Activated CD8-positive, alpha-beta memory T cell treated with anti-CD3 and anti-CD28 coated beads for 4 hours (primary cell): ENCODE results near the gene NOTCH1.

Experiments used
- DNase-seq, 2 donors: peaks; one replicate each; pipeline ENCODE4 v3.0.0-alpha.2; 2020; ENCODE audit warnings: low read depth in 2 of 2

The NOTCH1 gene

DNA sequence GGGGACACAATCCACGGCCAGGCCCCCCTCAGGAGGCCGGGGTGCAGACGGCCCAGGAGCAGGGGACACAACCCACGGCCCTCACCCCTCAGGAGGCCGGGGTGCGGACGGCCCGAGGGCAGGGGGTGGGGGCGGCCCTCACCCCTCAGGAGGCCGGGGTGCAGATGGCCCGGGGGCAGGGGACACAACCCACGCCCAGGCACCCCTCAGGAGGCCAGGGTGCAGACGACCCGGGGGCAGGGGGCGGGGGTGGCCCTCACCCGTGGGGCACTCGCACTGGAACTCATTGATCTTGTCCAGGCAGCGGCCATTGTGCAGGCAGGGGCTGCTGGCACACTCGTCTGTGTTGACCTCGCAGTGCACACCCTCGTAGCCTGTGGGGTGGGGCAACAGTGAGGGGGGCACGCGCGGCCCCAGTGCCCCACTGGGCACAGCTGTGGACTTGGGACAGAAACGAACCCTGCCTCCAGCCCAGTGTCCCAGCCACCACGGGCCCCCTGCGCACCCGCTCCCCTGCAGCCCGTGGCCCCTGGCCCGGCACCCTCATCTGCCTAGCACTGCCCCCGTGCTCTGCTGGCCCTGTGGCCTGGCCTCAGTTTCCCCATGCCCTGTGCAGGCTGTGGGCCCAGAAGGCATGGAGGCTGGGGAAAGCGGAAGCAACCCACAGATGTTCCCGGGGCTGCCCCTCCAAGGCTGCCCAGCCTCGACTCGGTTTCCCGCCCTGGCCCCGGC lies 28.7 kb downstream of the NOTCH1 start:
- no peak for DNase-seq

GRCh38 chr9:136516191-136516654 lies 29.6 kb downstream of the NOTCH1 start:
- no peak for DNase-seq

- DNase-seq, result no peak
These were observed 30.6 kb downstream of the NOTCH1 start for GRCh38 chr9:136515276-136515675.

DNA sequence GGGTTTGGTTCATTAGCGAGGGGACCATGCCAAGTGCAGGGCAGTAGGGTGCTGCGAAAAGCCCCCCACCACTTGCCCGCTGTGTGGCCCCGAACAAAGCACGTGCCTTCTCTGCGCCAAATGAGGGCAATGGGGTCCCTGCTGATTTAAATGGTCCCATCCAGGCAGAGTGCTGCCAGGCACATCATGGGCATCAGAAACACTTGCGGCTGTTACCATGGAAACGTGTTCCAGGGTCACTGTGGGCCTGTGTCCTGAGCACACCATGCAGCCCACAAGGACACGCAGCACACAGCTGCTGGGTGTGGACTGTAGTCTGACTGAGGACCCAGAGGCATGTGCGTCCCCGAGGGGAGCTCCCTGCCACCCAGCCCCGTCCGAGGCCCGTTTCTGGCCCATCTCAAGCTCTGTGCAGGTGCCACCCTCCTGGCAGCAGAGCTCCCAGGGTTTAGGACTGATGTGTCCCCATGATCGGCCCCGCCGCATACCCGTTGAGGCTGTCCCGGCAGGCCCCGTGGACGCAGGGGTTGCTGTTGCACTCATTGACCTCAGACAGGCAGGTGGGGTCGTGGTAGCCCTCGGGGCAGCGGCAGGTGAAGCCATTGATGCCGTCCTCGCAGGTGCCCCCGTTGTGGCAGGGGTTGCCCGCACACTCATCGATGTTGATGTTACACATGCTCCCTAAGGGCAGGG lies 31.7 kb downstream of the NOTCH1 start:
- DNase-seq, result no peak

GRCh38 chr9:136513191-136513590 lies 32.7 kb downstream of the NOTCH1 start:
- no peak for DNase-seq

GRCh38 chr9:136512651-136513071 lies 33.2 kb downstream of the NOTCH1 start:
- DNase-seq, result no peak

DNA sequence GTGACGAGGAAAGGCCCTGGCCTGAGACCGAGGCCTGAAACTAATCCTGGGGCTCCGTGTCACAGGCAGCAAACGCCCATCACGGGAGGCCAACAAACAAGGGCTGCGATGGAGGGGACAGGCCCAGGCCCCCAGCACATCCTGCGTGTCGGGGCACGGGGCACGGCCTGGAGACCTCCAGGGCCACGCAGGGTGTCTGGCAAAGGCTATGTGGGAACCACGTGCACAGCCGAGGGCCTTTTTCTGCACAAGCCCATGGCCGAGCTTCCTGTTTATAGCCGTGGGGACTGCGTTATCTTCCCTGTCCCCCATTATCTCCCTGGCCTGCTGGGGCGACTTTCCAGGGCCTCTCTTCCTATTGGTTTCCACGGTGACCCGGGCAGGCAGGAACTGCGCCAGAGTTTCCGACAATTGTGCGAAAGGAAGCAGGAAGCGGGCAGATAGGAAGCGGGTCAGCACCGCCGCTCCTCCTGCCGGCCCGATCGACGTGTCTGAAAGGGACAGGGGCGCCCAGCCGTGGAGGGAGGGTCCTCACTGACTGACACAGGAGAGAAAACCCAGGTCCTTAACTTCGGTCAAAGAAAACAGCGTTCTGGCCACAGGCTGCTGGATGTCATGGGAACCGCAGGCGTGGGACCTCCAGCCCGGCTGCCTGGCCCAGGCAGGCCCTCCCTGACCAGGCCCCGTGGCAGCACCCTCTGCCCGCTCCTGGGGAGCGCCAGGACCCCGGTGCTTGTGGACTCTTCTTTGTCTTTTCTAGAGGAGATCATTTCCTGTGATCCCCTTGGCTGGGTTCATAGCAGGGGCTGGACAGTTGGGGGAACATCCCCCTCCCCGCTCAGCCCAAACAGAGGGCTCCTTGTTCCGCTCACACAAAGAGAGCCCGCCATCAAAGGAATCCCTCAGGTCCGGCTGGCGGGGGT lies 33.9 kb downstream of the NOTCH1 start:
- no peak for DNase-seq

GRCh38 chr9:136511144-136511669 lies 34.6 kb downstream of the NOTCH1 start:
- DNase-seq, result no peak

DNA sequence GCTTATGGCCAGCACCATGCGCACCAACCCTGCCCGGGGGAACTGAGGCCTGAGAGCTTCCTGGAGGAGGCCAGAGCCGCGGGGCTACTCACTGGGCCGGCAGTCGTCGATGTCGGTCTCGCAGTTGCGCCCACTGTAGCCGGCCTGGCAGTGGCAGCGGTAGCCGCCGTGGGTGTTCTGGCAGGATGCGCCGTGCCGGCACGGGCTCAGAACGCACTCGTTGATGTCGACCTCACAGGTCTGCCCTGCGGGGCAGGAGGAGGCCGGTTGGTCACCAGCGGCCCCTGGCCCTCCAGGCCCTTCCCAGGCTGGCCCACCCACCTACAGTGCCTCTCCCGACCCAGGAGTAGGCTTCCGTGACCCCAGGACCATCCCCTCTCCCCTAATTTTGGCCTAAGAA lies 35.3 kb downstream of the NOTCH1 start:
- DNase-seq, result no peak

DNA sequence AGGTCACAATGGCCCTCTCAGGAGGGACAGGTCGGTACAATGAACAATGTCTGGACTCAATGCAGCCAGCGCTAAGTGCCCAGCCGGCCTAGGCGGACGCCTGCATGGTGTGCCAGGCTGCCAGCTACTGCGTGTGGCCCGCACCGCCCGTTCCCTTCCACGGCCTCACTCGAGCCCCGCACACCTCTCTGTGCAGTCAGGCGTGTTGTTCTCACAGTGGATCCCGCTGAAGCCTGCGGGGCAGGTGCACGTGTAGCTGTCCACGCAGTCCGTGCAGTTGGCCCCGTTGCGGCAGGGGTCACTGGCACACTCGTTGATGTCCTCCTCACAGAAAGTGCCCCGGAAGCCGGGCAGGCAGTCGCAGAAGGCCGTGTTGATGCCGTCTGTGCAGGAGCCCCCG lies 36.3 kb downstream of the NOTCH1 start:
- DNase-seq, result no peak

- DNase-seq, result no peak
These were observed 36.9 kb downstream of the NOTCH1 start for GRCh38 chr9:136508729-136509500.

DNA sequence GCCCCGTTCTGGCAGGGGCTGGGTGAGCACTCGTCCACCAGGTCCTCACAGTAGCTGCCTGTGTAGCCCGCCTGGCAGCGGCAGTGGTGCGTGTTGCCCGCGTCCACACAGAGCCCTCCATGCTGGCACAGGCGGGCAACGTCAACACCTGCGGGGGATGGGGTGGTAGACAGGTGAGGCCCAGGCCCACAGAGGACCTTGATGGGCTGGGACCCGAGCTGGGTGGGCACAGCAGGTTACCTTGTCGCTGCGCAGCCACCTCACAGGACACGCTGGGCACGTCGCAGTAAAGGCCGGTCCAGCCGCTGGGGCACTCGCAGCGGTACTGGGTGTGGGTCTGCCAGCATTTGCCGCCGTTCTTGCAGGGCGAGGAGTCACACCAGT lies 37.9 kb downstream of the NOTCH1 start:
- DNase-seq, result no peak

DNA sequence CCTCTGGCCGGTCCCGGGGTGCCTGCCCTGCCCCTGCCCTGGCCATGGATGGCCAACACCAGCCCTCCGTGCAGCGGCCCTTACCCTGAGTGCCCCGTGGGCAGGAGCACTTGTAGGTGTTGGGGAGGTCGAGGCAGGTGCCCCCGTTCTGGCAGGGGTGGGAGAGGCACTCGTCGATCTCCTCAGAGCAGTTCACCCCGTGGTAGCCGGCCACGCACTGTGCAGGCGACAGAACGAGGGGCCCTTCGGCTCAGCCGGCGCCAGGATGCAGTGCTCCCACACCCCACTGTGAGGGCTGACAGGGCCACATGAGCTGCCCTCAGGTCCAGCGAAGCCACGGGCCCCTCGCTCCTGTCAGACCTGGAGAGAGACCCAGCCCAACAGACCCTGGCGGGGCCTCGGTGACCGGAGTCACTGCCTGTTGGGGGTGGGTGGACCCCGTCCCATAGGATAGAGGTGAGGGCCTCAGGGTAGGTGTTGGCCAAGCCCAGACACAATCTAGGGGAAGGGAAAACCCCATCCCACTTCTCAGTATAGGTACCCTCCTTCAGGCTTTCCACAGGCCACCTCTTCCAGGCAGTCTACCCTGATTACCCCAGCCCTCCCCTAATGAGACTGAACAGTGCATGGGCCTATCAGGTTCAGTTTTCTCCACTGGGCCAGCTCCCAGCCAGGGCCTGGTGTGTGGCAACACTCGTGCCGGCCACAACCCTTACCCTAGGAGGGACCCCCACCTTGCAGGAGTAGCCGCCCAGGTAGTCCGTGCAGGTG lies 38.4 kb downstream of the NOTCH1 start:
- no peak for DNase-seq

DNA sequence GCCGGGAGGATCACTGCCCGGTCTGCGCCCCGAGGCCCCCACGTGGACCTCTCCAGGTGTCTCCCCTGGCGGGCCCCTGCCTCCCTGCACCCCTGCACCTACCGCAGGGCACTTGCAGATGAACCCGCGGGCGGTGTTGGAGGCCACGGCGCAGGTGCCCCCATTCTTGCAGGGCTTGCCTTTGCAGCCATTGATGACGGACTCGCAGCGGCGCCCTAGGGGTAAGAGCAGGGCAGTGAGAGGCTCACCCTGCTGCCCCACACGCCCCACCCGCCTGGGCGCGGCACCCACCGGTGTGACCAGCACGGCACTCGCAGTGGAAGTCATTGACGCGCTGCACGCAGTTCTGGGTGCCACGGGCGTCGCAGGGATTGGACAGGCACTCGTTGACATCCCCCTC lies 39.4 kb downstream of the NOTCH1 start:
- no peak for DNase-seq

- no peak for DNase-seq
These were observed 40.1 kb downstream of the NOTCH1 start for GRCh38 chr9:136505406-136506403.

- no peak for DNase-seq
These were observed 41.1 kb downstream of the NOTCH1 start for GRCh38 chr9:136504512-136505348.

- no peak for DNase-seq
These were observed 42.8 kb downstream of the NOTCH1 start for GRCh38 chr9:136502940-136503550.

DNA sequence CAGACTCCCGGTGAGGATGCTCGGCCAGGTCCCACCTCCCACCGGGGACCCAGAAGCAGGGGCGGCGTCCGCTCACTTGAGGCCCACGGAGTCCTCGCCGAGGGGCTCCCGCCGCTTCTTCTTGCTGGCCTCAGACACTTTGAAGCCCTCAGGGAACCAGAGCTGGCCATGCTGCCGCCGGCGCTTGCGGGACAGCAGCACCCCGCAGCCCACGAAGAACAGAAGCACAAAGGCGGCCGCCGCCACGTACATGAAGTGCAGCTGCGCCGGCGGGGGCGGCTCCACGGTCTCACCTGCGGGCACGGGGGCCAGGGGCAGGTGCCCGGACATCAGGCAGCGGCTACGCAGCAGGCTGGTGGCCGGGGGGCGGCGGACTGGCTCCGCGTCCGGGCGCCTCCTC lies 43.7 kb downstream of the NOTCH1 start:
- no peak for DNase-seq
